ENCODE data around the gene TPBG.

TPBG gene, protein sequence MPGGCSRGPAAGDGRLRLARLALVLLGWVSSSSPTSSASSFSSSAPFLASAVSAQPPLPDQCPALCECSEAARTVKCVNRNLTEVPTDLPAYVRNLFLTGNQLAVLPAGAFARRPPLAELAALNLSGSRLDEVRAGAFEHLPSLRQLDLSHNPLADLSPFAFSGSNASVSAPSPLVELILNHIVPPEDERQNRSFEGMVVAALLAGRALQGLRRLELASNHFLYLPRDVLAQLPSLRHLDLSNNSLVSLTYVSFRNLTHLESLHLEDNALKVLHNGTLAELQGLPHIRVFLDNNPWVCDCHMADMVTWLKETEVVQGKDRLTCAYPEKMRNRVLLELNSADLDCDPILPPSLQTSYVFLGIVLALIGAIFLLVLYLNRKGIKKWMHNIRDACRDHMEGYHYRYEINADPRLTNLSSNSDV
- 0.13 to 2.0 (median 0.54) reads per million in 18 experiments for total RNA-seq

DNA sequence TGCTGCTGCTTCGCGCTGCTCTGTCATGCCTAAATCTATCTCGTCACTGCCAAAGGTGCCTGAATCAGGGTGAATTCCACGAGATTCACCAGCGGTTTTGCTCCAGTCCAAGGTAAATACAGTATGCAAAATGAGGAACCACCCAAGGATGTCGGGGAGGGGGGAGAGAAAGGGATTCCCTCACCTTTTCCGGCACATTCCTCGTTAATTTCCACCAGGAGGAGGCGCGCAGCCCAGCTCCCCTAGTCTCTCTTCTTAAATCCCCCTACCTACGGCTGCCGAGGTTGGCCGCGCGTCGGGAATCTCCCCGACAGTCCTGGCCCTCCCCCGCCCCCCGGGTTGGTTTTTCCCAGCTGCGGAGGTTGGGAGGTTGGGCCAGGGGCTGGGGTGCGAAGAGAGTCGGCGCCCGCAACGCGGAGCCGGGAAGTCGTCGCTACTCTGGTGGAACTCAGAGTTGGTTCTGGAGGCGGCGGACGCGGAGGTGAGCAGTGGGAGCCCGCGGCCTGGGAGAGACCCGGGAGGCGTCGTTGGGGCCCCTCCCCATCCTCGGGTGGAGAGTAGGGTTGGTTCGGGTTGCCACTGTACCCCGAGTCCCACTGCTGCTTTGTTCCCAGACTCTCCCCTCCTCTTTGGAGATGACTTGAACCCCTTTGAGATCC is at the start of gene TPBG:
Gene TPBG, plus strand, starts transcription at position 390 of the 659 bp plus-strand sequence. CDS start 1,145 bp downstream, outside the sequence.
- DNase-seq: no peak

DNA sequence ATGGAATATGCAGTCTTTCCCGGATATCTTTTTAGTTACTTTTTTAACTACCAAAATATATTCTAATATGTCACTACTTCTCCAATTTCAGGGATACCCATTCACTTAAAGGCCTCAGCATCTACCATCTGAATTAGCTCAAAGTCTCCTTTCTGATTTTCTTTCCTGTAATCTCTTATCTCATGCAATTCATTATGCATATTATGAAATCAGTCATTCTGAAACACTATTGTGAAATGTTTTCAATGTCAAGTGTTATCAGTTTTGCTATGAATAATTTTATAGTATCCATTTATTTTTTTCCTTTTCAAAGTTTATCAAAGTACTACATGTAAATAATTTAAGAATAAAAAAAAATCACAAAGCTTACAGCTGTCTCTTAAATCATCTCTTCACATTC is 41.2 kb upstream of the TPBG start:
- no peak for DNase-seq

GRCh38 chr6:82329766-82330165 is 33.9 kb upstream of the TPBG start:
- DNase-seq: no peak

GRCh38 chr6:82330171-82330804 is 33.3 kb upstream of the TPBG start:
- no peak for DNase-seq

DNA sequence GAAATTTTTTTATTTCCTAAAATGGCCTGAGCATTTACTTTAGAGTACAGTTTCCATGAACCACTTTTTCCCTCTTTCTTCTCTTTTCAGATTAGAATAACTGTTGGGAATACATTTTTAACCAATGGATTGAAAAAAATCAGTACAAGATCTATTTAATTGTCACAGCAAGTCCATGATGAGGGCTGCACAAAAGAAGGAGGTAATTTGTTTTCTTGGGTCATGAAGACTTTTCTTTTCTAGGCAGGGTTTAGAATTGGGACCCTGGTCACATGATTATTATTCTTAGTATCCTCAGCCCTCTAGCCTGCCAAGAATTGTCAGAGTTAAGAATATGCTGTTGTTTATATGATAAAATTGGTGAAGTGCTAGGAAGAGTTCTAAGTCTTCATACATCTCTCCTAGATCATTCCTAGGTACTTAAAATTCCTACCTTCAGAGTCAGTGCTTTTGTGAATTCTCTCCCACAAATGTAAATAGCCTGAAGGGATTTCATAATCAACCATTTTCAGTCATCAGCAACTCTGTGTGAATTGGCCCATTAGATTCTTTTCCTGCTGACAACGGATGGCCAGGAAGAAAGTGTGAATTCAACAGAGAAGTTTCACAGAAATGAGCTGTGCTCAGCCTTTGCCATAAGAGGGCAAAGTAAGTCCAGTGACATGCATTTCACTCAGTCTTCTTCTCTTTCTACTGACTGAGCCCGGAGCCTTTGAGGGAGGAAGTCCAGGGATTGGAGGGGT is 32.4 kb upstream of the TPBG start:
- no peak for DNase-seq

- DNase-seq: no peak
Measured at GRCh38 chr6:82333781-82334180, 29.8 kb upstream of the TPBG start.

GRCh38 chr6:82337688-82338257 is 25.8 kb upstream of the TPBG start:
- no peak for DNase-seq

DNA sequence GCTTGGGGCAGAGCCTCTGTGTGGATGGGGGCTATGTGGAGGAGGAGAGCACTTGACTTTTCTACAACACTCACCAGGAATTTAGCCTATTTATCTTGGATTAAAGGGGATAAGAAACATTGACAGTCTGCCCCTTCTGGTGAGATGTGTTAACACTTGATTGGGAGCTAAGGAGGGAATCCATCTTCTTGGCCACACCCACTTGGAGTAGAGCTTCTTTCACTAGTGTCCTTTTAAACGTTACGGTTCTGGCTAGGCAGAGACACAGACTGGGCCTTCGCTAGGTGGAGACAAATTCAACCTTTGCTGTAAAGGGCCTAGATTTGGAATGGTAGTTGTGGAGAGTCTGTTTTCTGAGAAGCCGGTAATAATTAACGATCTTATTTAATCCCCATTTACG is 15.5 kb upstream of the TPBG start:
- no peak for DNase-seq

GRCh38 chr6:82353848-82354247 is 9.8 kb upstream of the TPBG start:
- DNase-seq: no peak

- no peak for DNase-seq
Measured at GRCh38 chr6:82360552-82360951, 3.1 kb upstream of the TPBG start.

DNA sequence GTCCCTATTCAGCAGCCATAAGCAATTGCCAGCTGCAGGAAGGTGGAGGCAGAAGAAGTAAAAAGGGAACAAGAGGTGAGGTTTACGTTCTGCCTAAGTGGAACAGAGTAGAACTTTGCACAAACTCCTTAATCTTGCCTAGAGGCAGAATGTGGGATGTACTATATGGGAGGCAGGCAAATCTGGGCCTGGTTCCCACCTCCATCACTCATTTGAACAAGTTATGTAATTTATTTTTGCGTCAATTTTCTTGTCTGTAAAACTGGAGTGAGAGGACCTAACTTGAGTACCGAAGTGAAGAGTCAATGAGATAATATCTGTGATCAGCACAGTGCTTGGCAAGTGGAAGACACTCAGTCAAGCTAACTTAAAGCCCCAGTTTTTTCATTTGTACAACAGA is 2.0 kb upstream of the TPBG start:
- DNase-seq: no peak

DNA sequence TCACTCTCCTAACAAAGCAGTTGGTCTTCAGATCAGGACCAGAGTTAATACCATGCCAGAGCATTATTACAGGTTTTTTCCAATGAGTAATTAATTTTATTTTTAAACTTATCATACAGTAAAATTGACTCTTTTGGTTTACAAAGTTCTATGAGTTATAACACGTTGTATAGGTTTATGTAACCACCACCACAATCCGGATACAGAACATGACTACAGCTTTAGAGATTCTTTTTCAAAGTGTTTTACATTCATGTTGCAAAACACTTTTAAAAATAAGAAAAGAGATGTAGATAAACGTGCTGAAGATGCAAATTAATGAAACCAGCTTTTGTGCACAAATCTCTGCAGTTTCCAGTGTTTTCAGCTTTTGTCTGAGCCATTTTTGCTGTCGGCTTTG is 1.5 kb upstream of the TPBG start:
- DNase-seq: no peak

- DNase-seq: no peak
Measured at GRCh38 chr6:82362878-82363427, 664 bp upstream of the TPBG start.

- DNase-seq: peak in 1 of 2 donors; percentile 2
Measured at GRCh38 chr6:82364087-82365015, 734 bp downstream of the TPBG start.

GRCh38 chr6:82365016-82365795 is 1.6 kb downstream of the TPBG start:
- DNase-seq: no peak

DNA sequence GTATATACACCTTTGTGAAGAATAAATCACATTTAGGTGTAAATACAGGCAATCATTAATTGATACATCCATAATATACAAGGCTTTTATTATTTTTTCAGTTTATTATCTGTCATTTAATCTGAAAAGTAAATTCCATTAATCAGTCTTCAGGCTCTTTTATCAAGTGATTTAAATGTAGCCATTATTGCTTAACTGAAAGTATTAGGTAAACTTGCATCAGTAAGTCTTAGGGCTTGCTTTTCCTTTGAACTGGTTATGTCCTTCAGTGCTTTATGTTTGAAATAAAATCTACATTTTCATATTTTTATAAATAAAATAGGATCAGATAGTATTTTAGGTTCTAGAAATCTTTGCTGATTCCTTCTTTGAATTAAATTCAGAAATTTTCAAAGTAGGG is 4.1 kb downstream of the TPBG start:
- no peak for DNase-seq

DNA sequence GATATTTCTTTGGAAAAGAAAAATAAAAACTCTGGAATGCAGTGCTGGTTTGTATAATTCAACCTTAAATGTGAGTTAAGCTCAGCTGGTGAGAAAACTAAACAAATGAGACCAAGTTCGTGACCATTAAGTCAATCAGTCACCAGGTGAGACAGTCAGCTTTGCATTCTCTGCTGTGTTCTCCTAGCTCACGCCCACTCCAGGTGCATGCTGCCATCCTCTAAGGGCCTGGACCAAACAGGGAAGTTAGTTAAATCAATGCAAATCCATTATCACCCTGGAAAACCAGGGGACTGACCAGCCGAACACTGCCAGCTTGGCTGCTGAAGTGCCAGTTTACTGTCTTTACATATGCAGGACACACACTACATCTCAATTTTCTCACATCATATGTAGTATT is 7.2 kb downstream of the TPBG start:
- DNase-seq: no peak

DNA sequence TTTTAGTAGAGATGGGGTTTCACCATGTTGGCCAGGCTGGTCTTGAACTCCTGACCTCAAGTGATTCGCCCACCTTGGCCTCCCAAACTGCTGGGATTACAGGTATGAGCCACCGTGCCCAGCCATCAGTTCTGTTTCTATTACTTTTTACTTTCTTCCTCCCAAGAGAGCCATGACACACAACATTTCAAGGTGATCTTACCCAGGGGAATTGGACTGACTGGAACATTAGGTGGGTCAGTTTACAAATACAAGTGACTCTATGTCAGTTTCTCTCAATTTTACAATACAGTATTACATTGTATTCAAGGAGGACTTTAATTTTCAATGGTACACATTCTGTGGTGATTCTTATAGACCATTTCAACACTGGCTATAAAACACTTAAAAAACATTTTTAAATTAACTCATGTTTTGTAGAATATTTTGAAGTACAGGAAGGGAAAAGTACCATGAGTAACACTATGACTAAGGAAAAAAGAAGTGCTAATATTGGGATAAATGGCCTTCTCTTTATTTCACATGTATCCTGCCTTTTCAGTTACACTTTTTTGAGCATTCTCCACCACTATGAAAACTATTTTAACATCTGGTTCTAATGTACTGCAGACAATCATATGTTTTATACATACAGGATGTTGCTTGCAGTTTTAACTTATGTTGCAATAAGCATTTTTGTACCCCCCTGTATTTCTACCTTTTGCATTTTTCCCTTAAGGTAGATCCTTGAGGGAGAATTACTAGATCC is 8.4 kb downstream of the TPBG start:
- DNase-seq: no peak

DNA sequence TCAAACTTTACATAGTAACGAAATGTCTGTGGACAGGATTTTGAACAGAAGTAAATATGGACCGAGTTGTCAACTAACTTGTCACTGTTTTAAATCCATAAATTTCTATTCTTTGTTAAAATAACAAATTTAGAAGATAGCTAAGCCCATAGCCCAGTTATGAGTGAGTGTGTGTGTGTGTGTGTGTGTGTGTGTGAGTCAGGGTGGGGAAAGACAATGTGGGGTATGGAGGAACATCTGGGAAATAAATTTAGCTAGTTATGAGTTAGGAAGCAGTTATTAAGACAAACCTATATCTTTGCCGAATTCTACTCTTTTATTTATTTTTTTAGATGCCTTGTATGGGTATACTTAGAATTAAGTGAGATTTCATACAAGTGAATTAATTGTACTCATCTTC is 9.0 kb downstream of the TPBG start:
- DNase-seq: no peak

DNA sequence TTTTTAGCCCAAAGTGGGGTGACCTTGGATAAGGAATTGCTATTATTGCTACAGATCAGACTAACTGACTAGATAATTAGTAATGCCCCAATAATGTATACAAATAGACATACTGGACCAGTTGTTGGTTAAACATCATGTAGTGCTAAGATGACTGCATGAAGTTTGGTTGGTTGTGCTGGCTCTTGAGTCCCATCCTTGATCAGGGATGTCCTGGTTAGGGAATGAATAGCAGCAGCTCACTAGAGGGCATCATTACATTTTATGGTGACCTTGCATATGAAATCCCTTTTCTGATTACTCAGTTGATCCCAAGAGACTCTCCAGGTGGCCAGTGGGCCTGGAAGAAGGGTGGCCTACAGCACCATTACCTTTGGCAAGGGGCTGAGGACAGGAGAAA is 10.9 kb downstream of the TPBG start:
- no peak for DNase-seq
